ENCODE data around the gene SVOP. TPM values are rescaled to one million over a fixed set of nuclear protein-coding genes. Genes with fewer than 3 reads are reported as not detected.
"Not testable (repeated sequence)": the region's sequence is repeated elsewhere in the genome, so short reads cannot be mapped to it uniquely, and the experiment has no call there.

SVOP gene
- under 1 TPM; 0.04 to 0.28 (median 0.08) TPM for polyA plus RNA-seq (ENCODE audit: insufficient read depth in 1 of 5, insufficient read length in 5 of 5, low replicate concordance in 1 of 5)
- long read RNA-seq, donor 1: 0 reads
- long read RNA-seq, donor 2: 0 reads
- long read RNA-seq, donor 3: 0 reads
- long read RNA-seq, donor 4: 0 reads
- long read RNA-seq, donor 5: 0 reads
- long read RNA-seq, donor 6: 0 reads
- long read RNA-seq, donor 7: 0 reads
- long read RNA-seq, donor 8: 0 reads

- peak; percentile 78 to 80 for DNase-seq
Observed at GRCh38 chr12:109020796-109021380, at the start of gene SVOP. Gene SVOP (minus strand): TSS chr12:109021068. CDS start chr12:109020868, 200 bp downstream.

DNA sequence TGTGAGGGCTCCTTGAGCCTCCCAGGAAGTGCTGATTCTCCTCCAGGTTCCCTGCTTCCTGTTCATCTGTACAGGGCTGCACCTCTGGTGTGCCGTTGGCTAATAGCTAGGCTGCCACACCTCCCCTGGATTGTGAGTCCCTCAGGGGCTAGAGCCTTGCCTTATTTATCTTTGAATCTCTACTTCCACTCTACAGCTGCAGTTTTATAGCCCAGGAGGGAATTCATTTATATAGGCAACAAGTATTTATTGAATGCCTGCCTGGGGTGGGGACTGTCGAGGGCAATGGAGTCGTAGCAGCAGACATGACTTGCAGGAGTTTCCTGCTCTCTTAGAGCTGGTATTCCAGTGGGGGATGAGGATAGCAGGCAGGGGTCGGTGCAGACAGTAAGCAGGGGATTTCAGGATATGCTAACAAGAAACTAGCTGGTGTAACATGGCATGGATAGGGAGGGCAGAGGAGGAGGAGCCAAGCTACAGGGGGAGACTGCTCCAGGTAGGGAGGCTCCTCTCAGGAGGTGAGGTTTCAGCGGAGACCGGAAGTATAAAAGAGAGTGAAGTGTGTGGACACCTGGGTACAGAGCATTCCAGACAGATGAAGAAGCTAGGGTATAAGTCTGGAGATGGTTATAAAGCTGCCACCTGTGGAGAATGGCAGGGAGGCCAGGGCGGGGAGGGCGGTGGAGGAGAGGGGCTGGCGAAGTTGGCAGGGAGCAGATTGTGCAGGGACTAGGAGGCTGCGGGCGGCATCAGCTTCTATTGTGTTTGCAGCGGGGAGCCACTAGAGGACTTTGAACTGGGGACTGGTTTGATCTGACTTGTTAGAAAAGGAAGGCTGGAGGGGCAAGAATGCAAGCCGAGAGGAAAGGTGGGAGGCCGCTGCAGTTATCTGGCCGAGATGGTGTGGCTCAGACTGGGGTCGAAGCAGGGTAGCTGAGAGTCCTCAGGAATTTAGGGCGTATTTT, 48.7 kb upstream of the SVOP start:
- DNase-seq: no peak

DNA sequence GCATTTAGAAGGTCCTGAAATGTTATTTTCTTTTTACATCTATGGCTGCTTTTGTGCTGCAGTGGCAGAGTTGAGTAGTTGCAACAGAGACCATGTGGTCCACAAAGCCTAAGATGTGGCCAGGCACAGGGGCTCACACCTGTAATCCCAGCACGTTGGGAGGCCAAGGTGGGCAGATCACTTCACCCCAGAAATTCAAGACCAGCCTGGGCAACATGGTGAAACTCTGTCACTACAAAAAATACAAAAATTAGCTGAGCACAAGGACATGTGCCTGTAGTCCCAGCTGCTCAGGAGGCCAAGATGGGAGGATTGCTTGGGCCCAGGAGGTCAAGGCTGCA, 45.0 kb upstream of the SVOP start:
- no peak for DNase-seq

- DNase-seq: no peak
Observed at GRCh38 chr12:109065154-109065852, 44.4 kb upstream of the SVOP start.

GRCh38 chr12:109064143-109064542, 43.3 kb upstream of the SVOP start:
- no peak for DNase-seq

DNA sequence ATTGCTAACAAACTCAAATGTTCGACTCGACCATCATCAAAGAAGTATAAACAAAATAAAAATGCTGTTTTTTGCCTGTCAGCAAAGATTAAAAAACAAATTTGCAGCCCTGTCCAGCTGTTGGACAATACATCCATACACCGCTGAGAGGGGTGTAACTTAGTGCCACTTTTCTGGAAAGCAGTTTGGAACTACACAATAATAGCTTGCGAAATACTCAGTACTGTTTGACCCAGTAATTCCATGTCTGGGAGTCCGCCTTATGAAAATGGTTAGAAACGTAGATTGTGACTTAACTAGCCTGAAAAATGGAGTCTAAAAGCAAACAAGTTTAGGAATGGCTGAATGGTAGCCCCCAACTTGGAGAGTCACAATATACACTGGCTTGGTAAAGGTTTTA, 37.9 kb upstream of the SVOP start:
- no peak for DNase-seq

- DNase-seq: no peak
Observed at GRCh38 chr12:109057376-109057775, 36.5 kb upstream of the SVOP start.

- no peak for DNase-seq
Observed at GRCh38 chr12:109056891-109057290, 36.0 kb upstream of the SVOP start.

- DNase-seq: no peak
Observed at GRCh38 chr12:109054520-109054919, 33.7 kb upstream of the SVOP start.

GRCh38 chr12:109054124-109054513, 33.3 kb upstream of the SVOP start:
- DNase-seq: not testable (repeated sequence)

DNA sequence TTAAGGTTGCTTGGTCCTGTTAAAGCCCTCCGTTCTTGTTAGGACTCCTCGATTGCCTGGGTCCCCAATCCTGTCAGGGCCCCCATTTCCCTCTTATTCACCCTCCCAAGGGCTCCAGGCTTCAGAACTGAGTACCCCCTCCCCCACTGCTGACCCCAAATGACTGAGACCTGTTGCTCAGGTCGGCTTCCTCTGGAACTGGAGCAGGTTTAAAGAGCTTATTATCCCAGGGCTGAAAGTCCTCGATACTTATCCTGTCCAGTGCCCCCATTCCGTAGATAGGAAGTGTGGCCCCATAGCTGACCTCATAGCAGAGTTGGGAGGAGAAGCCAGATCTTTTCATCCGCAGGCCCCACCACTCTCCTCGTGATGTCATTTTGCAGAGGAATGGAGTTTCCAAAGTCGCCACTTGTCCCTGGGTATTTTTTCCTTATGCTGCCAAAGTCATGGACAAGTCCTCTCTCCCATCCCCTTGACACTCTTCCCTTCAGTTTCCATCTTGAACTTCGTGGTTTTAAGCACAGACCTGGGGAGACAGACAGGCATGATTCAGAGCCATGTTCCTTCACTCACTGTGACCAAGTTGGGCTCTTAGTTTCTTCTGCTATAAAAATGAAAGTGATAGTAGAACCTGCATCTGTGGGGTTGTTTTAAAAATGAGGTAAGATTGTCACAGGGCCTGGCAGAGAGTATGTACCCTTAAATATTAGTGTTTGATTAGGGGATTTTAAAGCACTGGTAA, 32.7 kb upstream of the SVOP start:
- peak; percentile 1 for DNase-seq

GRCh38 chr12:109052414-109053323, 31.8 kb upstream of the SVOP start, which contains the start of gene USP30:
Gene USP30 (plus strand): TSS chr12:109052576. CDS start chr12:109052679, 103 bp downstream.
- peak; percentile 85 to 86 for DNase-seq

DNA sequence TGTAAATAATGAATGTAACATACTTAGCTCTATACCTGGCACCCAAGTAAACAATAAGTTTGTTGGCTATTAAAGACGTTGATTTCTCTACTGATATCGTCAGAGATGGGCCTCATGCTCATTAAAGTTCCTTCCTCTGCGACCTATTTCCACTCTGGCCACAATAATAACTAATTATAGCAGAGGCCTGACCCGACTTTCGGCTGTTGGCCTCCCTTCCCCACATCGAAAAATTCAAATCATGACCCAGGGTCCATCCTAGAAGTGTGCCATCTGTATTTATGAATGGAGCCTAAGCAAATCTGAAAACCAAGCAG, 31.2 kb upstream of the SVOP start:
- DNase-seq: no peak

- not testable (repeated sequence) for DNase-seq
Observed at GRCh38 chr12:109049794-109050193, 28.9 kb upstream of the SVOP start.

- DNase-seq: not testable (repeated sequence)
Observed at GRCh38 chr12:109048706-109049105, 27.8 kb upstream of the SVOP start.

DNA sequence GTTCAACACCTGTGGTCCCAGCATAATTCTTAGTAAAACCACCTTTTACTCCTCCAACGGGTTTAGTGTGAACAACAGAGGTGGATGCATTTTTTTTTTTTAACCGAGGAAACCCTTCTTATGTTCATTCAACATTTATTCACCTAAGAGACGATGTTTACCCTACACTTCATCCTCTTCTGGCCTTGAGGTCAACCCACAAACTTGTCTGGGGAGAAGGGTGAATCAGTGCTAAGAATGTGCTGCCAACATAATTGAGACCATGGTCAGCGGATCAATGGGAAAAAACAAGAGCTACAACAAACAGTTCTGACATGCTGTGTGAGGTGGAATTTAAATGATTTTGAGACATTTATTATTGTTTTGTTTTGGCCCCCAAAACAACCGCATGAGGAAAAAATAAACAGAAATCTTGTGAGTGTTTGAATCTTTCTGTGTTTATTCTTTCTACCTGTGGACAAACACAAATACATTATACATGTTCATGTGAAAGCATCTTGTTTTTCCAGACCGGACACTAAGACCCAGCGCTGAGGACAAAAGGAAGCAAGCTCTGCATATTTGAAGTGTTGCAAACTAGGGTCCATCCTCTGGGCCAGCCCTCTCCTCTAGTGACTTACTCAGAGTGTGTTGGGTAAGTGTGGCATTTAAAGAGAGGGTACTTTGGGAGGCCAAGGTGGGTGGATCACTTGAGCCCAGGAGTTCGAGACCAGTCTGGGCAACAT, 26.4 kb upstream of the SVOP start:
- no peak for DNase-seq

GRCh38 chr12:109044241-109044640, 23.4 kb upstream of the SVOP start:
- no peak for DNase-seq

GRCh38 chr12:109036975-109037374, 16.1 kb upstream of the SVOP start:
- DNase-seq: no peak

All from right lung (tissue), 10 donors.